HepG2 (cell line): ENCODE measurements around the gene ANKRD42. TPM values are rescaled to one million over a fixed set of nuclear protein-coding genes. Genes with fewer than 3 reads are reported as not detected.
A peak's percentile ranks its signal among the peaks of the same experiment; 100 is the strongest.

Source experiments
- ATAC-seq: fragments of 200-7000 bp; cut with Tn5 transposase; 3 replicates; pipeline ENCODE4 v1.9.1; 2020; ENCODE audit warnings: mild to moderate bottlenecking, moderate library complexity
- BruUV-seq: library from RNA; stranded (reverse); fragments of 400-500 nt; replicated peaks from 2 replicates; lab custom pipeline; 2021; lab: Mats Ljungman, UMichigan
- CTCF ChIA-PET: fragments of 300-600 bp; formaldehyde crosslinking; extraction: SDS; loops from one replicate; lab custom pipeline; 2021; ENCODE audit warnings: low total read pairs, inconsistent platforms, low intra/inter-chr PET ratio; lab: Yijun Ruan, JAX
- POLR2A ChIA-PET: fragments of 350-600 bp; sonication (Branson Sonifier 250); formaldehyde crosslinking; loops from one replicate; lab custom pipeline; 2020; ENCODE audit warnings: antibody characterized with exemption, inconsistent platforms; lab: Yijun Ruan, JAX
- DNase-seq: peaks from one replicate; pipeline ENCODE4 v3.0.0-alpha.2; 2015; ENCODE audit warnings: low spot score
- FAIRE-seq: peaks from 3 replicates; lab custom pipeline; 2011; peaks lifted over from hg19 to GRCh38; lab: Jason Lieb, UNC
- H2AFZ ChIP-seq: one replicate; pipeline ENCODE4 v1.6.1; 2011; ENCODE audit warnings: low read length, inconsistent platforms
- H3K27ac ChIP-seq: fragments of 300-600 bp; 3 replicates; pipeline ENCODE4 v1.8.0; 2011; ENCODE audit warnings: mixed run types, mild to moderate bottlenecking, mixed read lengths, low read length, inconsistent platforms; ENCODE audit not compliant: insufficient read depth; ENCODE audit errors: extremely low read length
- H3K27me3 ChIP-seq, 2 experiments: fragments of 200-600 bp in 1 of 2; 2 replicates in 1 of 2; 3 replicates in 1 of 2; pipeline versions ENCODE4 v1.6.0 to v1.8.0; 2011; ENCODE audit warnings: low read length in 2 of 2, mild to moderate bottlenecking in 2 of 2, moderate library complexity in 2 of 2, inconsistent platforms in 1 of 2; ENCODE audit not compliant: insufficient read depth in 2 of 2, control insufficient read depth in 1 of 2
- H3K36me3 ChIP-seq, 2 experiments: fragments of 200-600 bp in 1 of 2; replicated peaks in 1 of 2; 2 replicates in 1 of 2; 3 replicates in 1 of 2; pipeline versions ENCODE4 v1.5.1 to v1.8.0; 2011; ENCODE audit warnings: low read length in 2 of 2, inconsistent platforms in 1 of 2; ENCODE audit not compliant: insufficient read depth in 2 of 2, control insufficient read depth in 1 of 2
- H3K4me1 ChIP-seq: 2 replicates; pipeline ENCODE4 v1.5.1; 2012; ENCODE audit warnings: low read length, inconsistent platforms; ENCODE audit not compliant: insufficient read depth
- H3K4me2 ChIP-seq: 2 replicates; pipeline ENCODE4 v1.6.0; 2011; ENCODE audit warnings: low read depth, low read length, inconsistent platforms
- H3K4me3 ChIP-seq, 3 experiments: fragments of 200-600 bp in 1 of 3; sonication (generic), shearing (Covaris generic) in 1 of 3; replicated peaks in 1 of 3; 2 replicates each; pipeline ENCODE4 v1.5.1; 2011 to 2016; ENCODE audit warnings: low read length in 3 of 3, inconsistent platforms in 2 of 3, low read depth in 2 of 3, mild to moderate bottlenecking in 2 of 3, control low read depth in 1 of 3, mixed read lengths in 1 of 3; ENCODE audit not compliant: insufficient read depth in 1 of 3
- H3K79me2 ChIP-seq: one replicate; pipeline ENCODE4 v1.6.1; 2011; ENCODE audit warnings: low read length, inconsistent platforms; ENCODE audit not compliant: insufficient read depth
- H3K9ac ChIP-seq: 2 replicates; pipeline ENCODE4 v1.6.0; 2011; ENCODE audit warnings: mild to moderate bottlenecking, low read depth, low read length, inconsistent platforms; ENCODE audit not compliant: insufficient read depth
- H3K9me3 ChIP-seq: 2 replicates; pipeline ENCODE4 v1.5.1; 2012; ENCODE audit warnings: mild to moderate bottlenecking, low read length
- H4K20me1 ChIP-seq: 2 replicates; pipeline ENCODE4 v1.6.0; 2011; ENCODE audit warnings: inconsistent platforms, mild to moderate bottlenecking, low read length, moderate library complexity; ENCODE audit not compliant: insufficient read depth
- CTCF ChIP-seq: sonication (generic); formaldehyde crosslinking; IDR thresholded peaks from 2 replicates; pipeline ENCODE4 v1.5.0; 2020; ENCODE audit warnings: mild to moderate bottlenecking, missing genetic modification reagents, moderate library complexity
- GATAD1 ChIP-seq: IDR thresholded peaks from 2 replicates; pipeline ENCODE4 v1.6.1; 2016; ENCODE audit warnings: missing genetic modification reagents, missing compliant biosample characterization
- HIVEP1 ChIP-seq: sonication (generic); formaldehyde crosslinking; IDR thresholded peaks from 2 replicates; pipeline ENCODE4 v1.4.0; 2020; ENCODE audit warnings: mild to moderate bottlenecking, missing genetic modification reagents
- MAFF ChIP-seq: IDR thresholded peaks from 2 replicates; pipeline ENCODE4 v1.6.1; 2011; ENCODE audit warnings: low read depth, low read length, improper control_type of control experiment
- MAFK ChIP-seq, 2 experiments: IDR thresholded peaks in 1 of 2; conservative IDR thresholded peaks in 1 of 2; 2 replicates each; pipeline ENCODE4 v1.6.1; 2011; ENCODE audit warnings: improper control_type of control experiment in 2 of 2, low read length in 2 of 2
- PAF1 ChIP-seq: IDR thresholded peaks from 2 replicates; pipeline ENCODE4 v1.6.1; 2016; ENCODE audit warnings: missing genetic modification reagents, missing compliant biosample characterization
- SIX1 ChIP-seq: sonication (generic); formaldehyde crosslinking; IDR thresholded peaks from 2 replicates; pipeline ENCODE4 v1.4.0; 2020; ENCODE audit warnings: missing genetic modification reagents, borderline replicate concordance
- STAG1 ChIP-seq: sonication (generic); formaldehyde crosslinking; IDR thresholded peaks from 2 replicates; pipeline ENCODE4 v1.4.0; 2020; ENCODE audit warnings: missing genetic modification reagents
- ZFYVE20 ChIP-seq: sonication (generic); formaldehyde crosslinking; IDR thresholded peaks from 2 replicates; pipeline ENCODE4 v1.8.0; 2023; ENCODE audit warnings: low read depth, mild to moderate bottlenecking, moderate library complexity, missing genetic modification reagents, borderline replicate concordance
- ZIK1 ChIP-seq: sonication (generic); formaldehyde crosslinking; IDR thresholded peaks from 2 replicates; pipeline ENCODE4 v1.5.0; 2020; ENCODE audit warnings: mild to moderate bottlenecking, low read depth, missing genetic modification reagents, borderline replicate concordance
- ZNF576 ChIP-seq: sonication (generic); formaldehyde crosslinking; IDR thresholded peaks from 2 replicates; pipeline ENCODE4 v1.4.0; 2020; ENCODE audit warnings: mild to moderate bottlenecking, missing genetic modification reagents
- WGBS: methylation state at CpG from one replicate; pipeline ENCODE4 v1.1.6; 2017; ENCODE audit warnings: low lambda C conversion rate; 5-methylcytosine and 5-hydroxymethylcytosine counted together
- in situ Hi-C: cut with HindIII; loops from 2 replicates; pipeline ENCODE4 v1.10.0; 2017; ENCODE audit warnings: low pct_unique_long_range_greater_than_20kb; ENCODE audit not compliant: extremely low pct_ligation_motif_present
- intact Hi-C: fragments of 100-400 bp; cut with micrococcal nuclease; formaldehyde crosslinking; loops from one replicate; pipeline ENCODE4 v1.10.0; 2022; ENCODE audit not compliant: unreplicated experiment
- polyA plus RNA-seq, 8 experiments: library from polyadenylated mRNA; depleted of rRNA in 3 of 8; stranded (reverse) in 7 of 8; unstranded in 1 of 8; fragments of >200 nt; fragmentation: Illumina TruSeq in 4 of 8; extraction: Trizol in 4 of 8; gene quantifications; 2 replicates each; pipeline versions ENCODE4 v1.2.1 to v1.2.3, GENCODE V29; 2011 to 2016; ENCODE audit warnings: low read depth in 4 of 8, missing spikeins in 1 of 8, mixed read lengths in 1 of 8; ENCODE audit not compliant: insufficient read depth in 1 of 8
- total RNA-seq, 5 experiments: library from RNA; depleted of rRNA; stranded (reverse); fragments of >200 nt; fragmentation: Illumina TruSeq; extraction: Trizol; gene quantifications; 2 replicates each; pipeline ENCODE4 v1.2.3, GENCODE V29; 2016; ENCODE audit warnings: low read depth in 1 of 5
- TF ChIP-seq, protein P1 (sequence below): conservative IDR thresholded peaks from 2 replicates; pipeline ENCODE4 v1.6.1; 2018; ENCODE audit warnings: missing genetic modification reagents

ANKRD42 gene
- total and polyA plus RNA-seq, 2 of the 13 experiments (the other 11 are each of a cell fraction or from before 2014, with no cell fraction given): 2.2 to 3.7 TPM

GRCh38 chr11:83292709-83293456 is 99.4 kb downstream of the ANKRD42 start (continued):
- TF ChIP-seq CTCF (CRISPR knock-in tag) (peak; percentile 71), MAFF (no peak), GATAD1 (CRISPR knock-in tag) (no peak), MAFK (conservative IDR thresholded peaks at IDR 0.05 in 1 of 2, IDR thresholded peaks at IDR 0.05 in 1 of 2; ENCODE audit: low read length in 2 of 2) (no peak), STAG1 (CRISPR knock-in tag) (peak; percentile 59)
- TF ChIP-seq, protein P1, sequence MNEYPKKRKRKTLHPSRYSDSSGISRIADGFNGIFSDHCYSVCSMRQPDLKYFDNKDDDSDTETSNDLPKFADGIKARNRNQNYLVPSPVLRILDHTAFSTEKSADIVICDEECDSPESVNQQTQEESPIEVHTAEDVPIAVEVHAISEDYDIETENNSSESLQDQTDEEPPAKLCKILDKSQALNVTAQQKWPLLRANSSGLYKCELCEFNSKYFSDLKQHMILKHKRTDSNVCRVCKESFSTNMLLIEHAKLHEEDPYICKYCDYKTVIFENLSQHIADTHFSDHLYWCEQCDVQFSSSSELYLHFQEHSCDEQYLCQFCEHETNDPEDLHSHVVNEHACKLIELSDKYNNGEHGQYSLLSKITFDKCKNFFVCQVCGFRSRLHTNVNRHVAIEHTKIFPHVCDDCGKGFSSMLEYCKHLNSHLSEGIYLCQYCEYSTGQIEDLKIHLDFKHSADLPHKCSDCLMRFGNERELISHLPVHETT: no peak

DNA sequence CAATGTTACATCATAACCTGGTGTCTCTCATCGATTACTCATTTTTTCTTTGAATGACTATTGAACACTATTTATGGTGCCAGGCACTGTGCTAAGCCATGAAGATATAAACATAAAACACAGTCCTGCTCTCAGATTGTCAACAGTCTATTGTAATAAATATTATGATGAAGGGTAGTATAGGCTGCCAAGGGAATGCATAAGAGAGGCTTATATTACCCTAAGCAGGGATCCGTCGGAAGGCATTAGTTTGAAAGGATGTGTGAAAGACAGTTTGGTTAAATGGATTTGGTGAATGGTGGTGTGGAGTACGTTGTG is 99.9 kb downstream of the ANKRD42 start:
- Histone ChIP-seq H4K20me1 (no peaks in the 10 kb centered on the region), H3K36me3 (no peaks in the 10 kb centered on the region), H3K27ac (no peak overlapping the region), H3K4me3 (no peak overlapping the region), H3K9me3 (no peaks in the 10 kb centered on the region), H3K79me2 (no peaks in the 10 kb centered on the region), H3K9ac (no peak overlapping the region), H3K4me2 (no peak overlapping the region), H3K27me3 (no peaks in the 10 kb centered on the region), H3K4me1 (no peaks in the 10 kb centered on the region), H2AFZ (no peak overlapping the region)
- ATAC-seq (no peak), FAIRE-seq (no peak), DNase-seq (no peak)
- in situ Hi-C loops: loop anchor here (5.0 to 10.0 kb wide), 2 partner anchors 421 to 529 kb away; no protein-coding TSS in a partner anchor
- WGBS: 63% methylated on average over 4 of the region's 4 CpGs
- intact Hi-C loops: loop anchor here (1.0 to 2.0 kb wide), 4 partner anchors 378 to 527 kb away; no protein-coding TSS in a partner anchor
- ChIA-PET CTCF (interaction anchor here (0.9 to 1.7 kb wide), 3 partner anchors 431 to 526 kb away, joined by 5 to 8 read pairs (median 7); no protein-coding TSS in a partner anchor), POLR2A (interaction anchor here (1.0 kb wide), 1 partner anchor 9 kb away, joined by 3 read pairs; no protein-coding TSS in a partner anchor)
- BruUV-seq: no TSS peak
- no peak for TF ChIP-seq PAF1
- TF ChIP-seq ZNF576: no peak
- TF ChIP-seq ZIK1 (CRISPR knock-in tag): no peak
- TF ChIP-seq ZFYVE20 (CRISPR knock-in tag): no peak
- TF ChIP-seq HIVEP1 (CRISPR knock-in tag): no peak
- no peak for TF ChIP-seq SIX1 (CRISPR knock-in tag)
